Endodermal cell (in vitro differentiated cells): ENCODE data around the gene NNMT. TPM values are rescaled to one million over a fixed set of nuclear protein-coding genes. Genes with fewer than 3 reads are reported as not detected.

Experiments
- DNase-seq: peaks from one replicate; pipeline ENCODE4 v3.0.0-alpha.2; 2017
- H3K27ac ChIP-seq: 2 replicates; pipeline ENCODE4 v1.5.1; 2013; ENCODE audit warnings: mild to moderate bottlenecking, low read depth, low read length, moderate library complexity
- H3K27me3 ChIP-seq: 2 replicates; pipeline ENCODE4 v1.6.1; 2013; ENCODE audit warnings: mild to moderate bottlenecking, low read length, moderate library complexity; ENCODE audit not compliant: insufficient read depth, control insufficient read depth, poor library complexity, severe bottlenecking
- H3K36me3 ChIP-seq: 2 replicates; pipeline ENCODE4 v1.7.0; 2013; ENCODE audit warnings: mild to moderate bottlenecking, low read length, moderate library complexity; ENCODE audit not compliant: control insufficient read depth, insufficient read depth
- H3K4me1 ChIP-seq: one replicate; pipeline ENCODE4 v1.7.0; 2013; ENCODE audit warnings: low read length; ENCODE audit not compliant: control insufficient read depth, insufficient read depth
- H3K4me3 ChIP-seq: 2 replicates; pipeline ENCODE4 v1.5.1; 2013; ENCODE audit warnings: mild to moderate bottlenecking, low read length, moderate library complexity
- H3K9ac ChIP-seq: 2 replicates; pipeline ENCODE4 v1.6.1; 2013; ENCODE audit warnings: mild to moderate bottlenecking, low read length, moderate library complexity; ENCODE audit not compliant: poor library complexity, severe bottlenecking; ENCODE audit errors: extremely low read depth
- H3K9me3 ChIP-seq: 2 replicates; pipeline ENCODE4 v1.6.1; 2013; ENCODE audit warnings: mild to moderate bottlenecking, low read length, moderate library complexity; ENCODE audit not compliant: control insufficient read depth
- H3K27ac Mint-ChIP-seq: 2 replicates; pipeline ENCODE4 v1.8.0; 2020; ENCODE audit warnings: mixed read lengths
- H3K27me3 Mint-ChIP-seq: 2 replicates; pipeline ENCODE4 v1.8.0; 2021; ENCODE audit warnings: mild to moderate bottlenecking, mixed read lengths; ENCODE audit not compliant: insufficient read depth
- H3K36me3 Mint-ChIP-seq: 2 replicates; pipeline ENCODE4 v1.8.0; 2020; ENCODE audit warnings: low read depth, mixed read lengths
- H3K4me1 Mint-ChIP-seq: 2 replicates; pipeline ENCODE4 v1.8.0; 2020; ENCODE audit warnings: mixed read lengths
- H3K4me3 Mint-ChIP-seq: 2 replicates; pipeline ENCODE4 v1.8.0; 2020; ENCODE audit warnings: mild to moderate bottlenecking, moderate library complexity, mixed read lengths
- H3K9me3 Mint-ChIP-seq: 2 replicates; pipeline ENCODE4 v1.8.0; 2020; ENCODE audit warnings: mild to moderate bottlenecking, mixed read lengths
- WGBS, 2 experiments: methylation state at CpG; one replicate each; pipeline versions ENCODE4 v1.1.5 to v1.1.7; 2013; ENCODE audit warnings: missing lambda C conversion rate in 2 of 2, mixed read lengths in 1 of 2; ENCODE audit not compliant: insufficient coverage in 1 of 2, insufficient read length in 1 of 2; 5-methylcytosine and 5-hydroxymethylcytosine counted together
- total RNA-seq, 2 donors: library from RNA; stranded (reverse); fragmentation: NEBNext Ultra II Directional in 1 of 2; extraction: Animal tissue kit (Norgen Biotek cat#: 25700) in 1 of 2; gene quantifications; 2 replicates in 1 of 2; 3 replicates in 1 of 2; pipeline ENCODE4 v1.2.1, GENCODE V29; 2021
- TF ChIP-seq, protein P1 (sequence below): fragments of 200-600 bp; sonication (generic); conservative IDR thresholded peaks from 2 replicates; pipeline ENCODE4 v1.5.0; 2021; ENCODE audit warnings: antibody characterized with exemption, mild to moderate bottlenecking

Gene NNMT
- total RNA-seq, 2 donors from 2014 or later = not detected

DNA sequence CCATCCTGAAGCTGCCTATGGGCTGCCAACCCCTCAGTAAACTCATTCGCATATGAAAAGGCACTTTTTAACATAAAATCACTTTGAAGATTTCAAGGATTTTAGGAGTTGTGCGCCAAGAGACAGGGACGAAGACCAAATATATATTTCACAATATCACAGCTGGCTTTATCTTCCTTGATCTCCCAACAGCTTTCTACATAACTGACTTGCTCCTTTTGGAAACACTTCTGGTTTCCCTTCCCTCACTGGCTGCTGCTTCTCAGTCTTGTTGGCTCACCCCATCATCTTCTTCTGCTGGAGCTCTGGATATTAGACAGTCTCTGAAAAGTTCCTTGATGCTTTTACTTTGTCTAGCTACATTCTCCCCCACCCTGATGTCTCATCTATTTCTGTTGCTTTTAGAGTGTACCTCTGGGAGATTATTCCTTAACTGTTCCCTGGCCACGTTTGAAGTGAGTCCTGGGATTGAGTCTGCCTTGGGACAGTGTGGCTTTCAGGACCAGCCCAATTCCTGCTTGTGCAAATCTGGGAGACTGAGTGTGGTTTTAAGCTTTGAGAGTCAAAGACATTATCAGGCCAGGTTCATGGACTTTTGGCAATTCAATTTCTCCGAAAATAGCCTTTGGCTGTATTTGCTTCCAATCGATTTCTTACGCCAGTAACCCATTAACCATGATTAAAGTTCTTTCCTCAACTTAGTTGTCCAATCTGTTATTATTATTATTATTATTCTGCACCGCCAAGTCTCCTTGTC lies 30.9 kb upstream of the NNMT start:
- H3K4me1 ChIP-seq = no peaks in the 10 kb centered on the region
- Mint-ChIP-seq H3K27me3 (no peaks in the 10 kb centered on the region), H3K4me1 (no peaks in the 10 kb centered on the region), H3K4me3 (no peak overlapping the region), H3K9me3 (no peaks in the 10 kb centered on the region), H3K27ac (no peak overlapping the region), H3K36me3 (no peaks in the 10 kb centered on the region)
- peak; percentile 13 for DNase-seq
- TF ChIP-seq, protein P1, sequence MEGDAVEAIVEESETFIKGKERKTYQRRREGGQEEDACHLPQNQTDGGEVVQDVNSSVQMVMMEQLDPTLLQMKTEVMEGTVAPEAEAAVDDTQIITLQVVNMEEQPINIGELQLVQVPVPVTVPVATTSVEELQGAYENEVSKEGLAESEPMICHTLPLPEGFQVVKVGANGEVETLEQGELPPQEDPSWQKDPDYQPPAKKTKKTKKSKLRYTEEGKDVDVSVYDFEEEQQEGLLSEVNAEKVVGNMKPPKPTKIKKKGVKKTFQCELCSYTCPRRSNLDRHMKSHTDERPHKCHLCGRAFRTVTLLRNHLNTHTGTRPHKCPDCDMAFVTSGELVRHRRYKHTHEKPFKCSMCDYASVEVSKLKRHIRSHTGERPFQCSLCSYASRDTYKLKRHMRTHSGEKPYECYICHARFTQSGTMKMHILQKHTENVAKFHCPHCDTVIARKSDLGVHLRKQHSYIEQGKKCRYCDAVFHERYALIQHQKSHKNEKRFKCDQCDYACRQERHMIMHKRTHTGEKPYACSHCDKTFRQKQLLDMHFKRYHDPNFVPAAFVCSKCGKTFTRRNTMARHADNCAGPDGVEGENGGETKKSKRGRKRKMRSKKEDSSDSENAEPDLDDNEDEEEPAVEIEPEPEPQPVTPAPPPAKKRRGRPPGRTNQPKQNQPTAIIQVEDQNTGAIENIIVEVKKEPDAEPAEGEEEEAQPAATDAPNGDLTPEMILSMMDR = no peak
- no peaks in the 10 kb centered on the region for H3K36me3 ChIP-seq
- WGBS, 2 experiments = 81 to 85% methylated on average over 7 to 8 of the region's 8 CpGs
- no peak overlapping the region for H3K4me3 ChIP-seq
- no peaks in the 10 kb centered on the region for H3K9me3 ChIP-seq
- H3K27me3 ChIP-seq = no peaks in the 10 kb centered on the region
- H3K27ac ChIP-seq = no peak overlapping the region
- H3K9ac ChIP-seq = no peak overlapping the region

DNA sequence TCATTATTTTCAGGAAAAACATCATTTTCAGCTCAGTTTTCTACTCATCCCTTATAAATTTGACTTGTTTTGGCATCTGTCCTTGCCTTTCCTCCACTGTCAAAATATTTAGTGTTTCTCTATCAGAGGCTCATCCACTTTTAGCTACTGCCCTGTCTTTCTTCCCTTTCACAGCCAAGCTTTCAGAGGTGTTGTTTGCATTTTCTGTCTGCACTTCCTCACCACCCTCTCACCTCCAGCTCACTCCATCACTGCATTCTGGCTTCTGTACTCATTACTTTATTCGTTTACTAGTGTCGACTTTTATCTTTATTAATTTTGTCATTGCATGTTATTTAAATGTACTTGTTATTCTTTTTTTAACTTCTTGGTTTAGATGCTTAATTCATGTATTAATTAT lies 26.7 kb upstream of the NNMT start:
- no peak for DNase-seq
- H3K9me3 ChIP-seq = no peaks in the 10 kb centered on the region
- H3K4me1 Mint-ChIP-seq = no peaks in the 10 kb centered on the region
- H3K4me3 Mint-ChIP-seq = no peak overlapping the region
- H3K27me3 Mint-ChIP-seq = peaks cover 27% of the 10 kb centered on the region
- no peak overlapping the region for H3K4me3 ChIP-seq
- H3K9me3 Mint-ChIP-seq = no peaks in the 10 kb centered on the region
- no peaks in the 10 kb centered on the region for H3K36me3 Mint-ChIP-seq
- H3K9ac ChIP-seq = no peak overlapping the region
- H3K27ac ChIP-seq = no peak overlapping the region
- no peaks in the 10 kb centered on the region for H3K4me1 ChIP-seq
- no peaks in the 10 kb centered on the region for H3K36me3 ChIP-seq
- WGBS, 2 experiments = 100% methylated on average over 2 of the region's 2 CpGs; no CpG with 5 or more reads in 1 of the 2 experiments
- TF ChIP-seq, protein P1 = no peak
- no peak overlapping the region for H3K27ac Mint-ChIP-seq
- peaks cover 6% of the 10 kb centered on the region for H3K27me3 ChIP-seq

DNA sequence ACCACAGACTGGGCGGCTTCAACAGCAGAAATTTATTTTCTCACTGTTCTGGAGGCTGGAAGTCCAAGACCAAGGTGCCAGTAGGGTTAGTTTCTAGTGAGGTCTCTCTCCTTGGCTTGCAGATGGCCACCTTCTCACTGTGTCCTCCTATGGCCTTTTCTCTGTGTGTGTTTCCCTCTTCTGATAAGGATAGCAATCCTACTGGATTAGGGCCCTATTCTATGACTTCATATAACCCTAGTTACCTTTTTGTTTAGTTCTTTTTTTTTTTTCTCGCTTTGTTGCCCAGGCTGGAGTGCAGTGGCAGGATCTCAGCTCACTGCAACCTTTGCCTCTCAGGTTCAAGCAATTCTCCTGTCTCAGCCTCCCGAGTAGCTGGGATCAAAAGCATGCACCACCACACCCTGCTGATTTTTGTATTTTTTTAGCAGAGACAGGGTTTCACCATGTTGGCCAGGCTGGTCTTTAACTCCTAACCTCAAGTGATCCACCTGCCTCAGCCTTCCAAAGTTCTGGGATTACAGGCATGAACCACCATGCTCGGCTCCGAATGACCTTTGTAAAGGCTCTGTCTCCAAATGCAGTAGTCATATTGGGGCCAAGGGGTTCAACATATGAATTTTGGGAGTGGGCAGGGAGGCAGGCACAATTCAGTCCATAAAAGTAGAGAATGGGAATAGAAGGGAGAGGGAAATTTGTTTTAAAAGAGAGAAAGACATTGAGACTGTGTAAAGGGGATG lies 25.5 kb upstream of the NNMT start:
- no peaks in the 10 kb centered on the region for H3K4me1 ChIP-seq
- H3K4me3 Mint-ChIP-seq = no peak overlapping the region
- no peak overlapping the region for H3K4me3 ChIP-seq
- no peaks in the 10 kb centered on the region for H3K9me3 ChIP-seq
- H3K9ac ChIP-seq = no peak overlapping the region
- no peaks in the 10 kb centered on the region for H3K4me1 Mint-ChIP-seq
- no peak overlapping the region for H3K27ac ChIP-seq
- peaks cover 12% of the 10 kb centered on the region for H3K27me3 ChIP-seq
- H3K9me3 Mint-ChIP-seq = no peaks in the 10 kb centered on the region
- no peaks in the 10 kb centered on the region for H3K36me3 ChIP-seq
- peaks cover 35% of the 10 kb centered on the region for H3K27me3 Mint-ChIP-seq
- WGBS, 2 experiments = 86 to 96% methylated on average over 4 to 5 of the region's 5 CpGs
- TF ChIP-seq, protein P1 = no peak
- no peaks in the 10 kb centered on the region for H3K36me3 Mint-ChIP-seq
- H3K27ac Mint-ChIP-seq = no peak overlapping the region
- DNase-seq = no peak
